Neural cell (in vitro differentiated cells): ENCODE data around the gene TMEM50A.
"Not testable (repeated sequence)": the region's sequence is repeated elsewhere in the genome, so short reads cannot be mapped to it uniquely, and the experiment has no call there.

Source experiments
- EP300 ChIP-seq: fragments of 450-650 bp; conservative IDR thresholded peaks from 2 replicates; pipeline ENCODE4 v1.6.1; 2014; ENCODE audit warnings: antibody characterized with exemption, mild to moderate bottlenecking, moderate library complexity; ENCODE audit not compliant: poor library complexity, severe bottlenecking
- EZH2 ChIP-seq: fragments of 200-600, 300-800 bp; shearing (Covaris generic), sonication (generic); IDR thresholded peaks from 2 replicates; pipeline ENCODE4 v1.6.1; 2014; ENCODE audit warnings: antibody characterized with exemption, low read length, borderline replicate concordance, mild to moderate bottlenecking; ENCODE audit not compliant: insufficient read depth, poor library complexity, severe bottlenecking
- MXI1 ChIP-seq: fragments of 450-650 bp; conservative IDR thresholded peaks from 2 replicates; pipeline ENCODE4 v1.6.1; 2014; ENCODE audit warnings: antibody characterized with exemption, mild to moderate bottlenecking; ENCODE audit not compliant: poor library complexity, severe bottlenecking
- POLR2AphosphoS5 ChIP-seq: IDR thresholded peaks from 2 replicates; pipeline ENCODE4 v1.6.1; 2012
- RAD21 ChIP-seq: fragments of 450-650 bp; conservative IDR thresholded peaks from 2 replicates; pipeline ENCODE4 v1.6.1; 2014; ENCODE audit warnings: antibody characterized with exemption, mild to moderate bottlenecking, moderate library complexity
- REST ChIP-seq: IDR thresholded peaks from 2 replicates; pipeline ENCODE4 v1.6.1; 2012; ENCODE audit warnings: borderline replicate concordance
- SMC3 ChIP-seq: fragments of 450-650 bp; conservative IDR thresholded peaks from 2 replicates; pipeline ENCODE4 v1.6.1; 2014; ENCODE audit warnings: antibody characterized with exemption, mild to moderate bottlenecking, moderate library complexity; ENCODE audit not compliant: poor library complexity
- TAF1 ChIP-seq: IDR thresholded peaks from 2 replicates; pipeline ENCODE4 v1.6.1; 2012; ENCODE audit warnings: low read depth
- TF ChIP-seq, protein P1 (sequence below): fragments of 450-650 bp; IDR thresholded peaks from 2 replicates; pipeline ENCODE4 v1.5.1; 2014; ENCODE audit warnings: antibody characterized with exemption, mild to moderate bottlenecking, moderate library complexity; ENCODE audit not compliant: poor library complexity, severe bottlenecking

GRCh38 chr1:25288573-25289101 lies 49.5 kb upstream of the TMEM50A start:
- not testable (repeated sequence) for TF ChIP-seq REST, POLR2AphosphoS5, EZH2, SMC3, EP300, RAD21, TAF1, MXI1
- TF ChIP-seq, protein P1, sequence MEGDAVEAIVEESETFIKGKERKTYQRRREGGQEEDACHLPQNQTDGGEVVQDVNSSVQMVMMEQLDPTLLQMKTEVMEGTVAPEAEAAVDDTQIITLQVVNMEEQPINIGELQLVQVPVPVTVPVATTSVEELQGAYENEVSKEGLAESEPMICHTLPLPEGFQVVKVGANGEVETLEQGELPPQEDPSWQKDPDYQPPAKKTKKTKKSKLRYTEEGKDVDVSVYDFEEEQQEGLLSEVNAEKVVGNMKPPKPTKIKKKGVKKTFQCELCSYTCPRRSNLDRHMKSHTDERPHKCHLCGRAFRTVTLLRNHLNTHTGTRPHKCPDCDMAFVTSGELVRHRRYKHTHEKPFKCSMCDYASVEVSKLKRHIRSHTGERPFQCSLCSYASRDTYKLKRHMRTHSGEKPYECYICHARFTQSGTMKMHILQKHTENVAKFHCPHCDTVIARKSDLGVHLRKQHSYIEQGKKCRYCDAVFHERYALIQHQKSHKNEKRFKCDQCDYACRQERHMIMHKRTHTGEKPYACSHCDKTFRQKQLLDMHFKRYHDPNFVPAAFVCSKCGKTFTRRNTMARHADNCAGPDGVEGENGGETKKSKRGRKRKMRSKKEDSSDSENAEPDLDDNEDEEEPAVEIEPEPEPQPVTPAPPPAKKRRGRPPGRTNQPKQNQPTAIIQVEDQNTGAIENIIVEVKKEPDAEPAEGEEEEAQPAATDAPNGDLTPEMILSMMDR = not testable (repeated sequence)
